IMR-90 (cell line): ENCODE measurements around the gene FER. TPM values are rescaled to one million over a fixed set of nuclear protein-coding genes. Genes with fewer than 3 reads are reported as not detected.

Experiments
- ATAC-seq: fragments of 200-7000 bp; cut with Tn5 transposase; 2 replicates; pipeline ENCODE4 v1.9.1; 2020; ENCODE audit warnings: low read depth, mild to moderate bottlenecking, moderate library complexity
- BruUV-seq: library from RNA; stranded (reverse); fragments of 400-500 nt; replicated peaks from 2 replicates; lab custom pipeline; 2021; lab: Mats Ljungman, UMichigan
- CTCF ChIA-PET: fragments of 300-600 bp; formaldehyde crosslinking; extraction: SDS; loops from one replicate; lab custom pipeline; 2021; ENCODE audit warnings: antibody characterized with exemption; lab: Yijun Ruan, JAX
- POLR2A ChIA-PET: fragments of 300-600 bp; sonication (Branson Sonifier 250); formaldehyde crosslinking; loops from one replicate; lab custom pipeline; 2022; ENCODE audit warnings: antibody characterized with exemption; ENCODE audit not compliant: unreplicated experiment; lab: Charles Lee
- DNase-seq: peaks from one replicate; pipeline ENCODE4 v3.0.0; 2013
- H2AFZ ChIP-seq: replicated peaks from 2 replicates; pipeline ENCODE3; 2013; ENCODE audit warnings: low read length, mild to moderate bottlenecking; ENCODE audit not compliant: poor library complexity
- H2AK5ac ChIP-seq: 2 replicates; pipeline ENCODE4 v1.6.1; 2013; ENCODE audit warnings: low read depth, low read length, inconsistent platforms
- H2AK9ac ChIP-seq: replicated peaks from 2 replicates; pipeline ENCODE3; 2013; ENCODE audit warnings: mild to moderate bottlenecking, low read depth, low read length, moderate library complexity; ENCODE audit not compliant: poor library complexity
- H2BK120ac ChIP-seq: 2 replicates; pipeline ENCODE4 v1.6.1; 2013; ENCODE audit warnings: low read depth, low read length, inconsistent platforms
- H2BK15ac ChIP-seq: 3 replicates; pipeline ENCODE4 v1.6.1; 2013; ENCODE audit warnings: low read depth, low read length, inconsistent platforms
- H2BK20ac ChIP-seq: 2 replicates; pipeline ENCODE4 v1.6.1; 2013; ENCODE audit warnings: low read depth, mild to moderate bottlenecking, inconsistent platforms, low read length, moderate library complexity
- H2BK5ac ChIP-seq: 2 replicates; pipeline ENCODE4 v1.6.1; 2013; ENCODE audit warnings: mild to moderate bottlenecking, low read depth, low read length, inconsistent platforms; ENCODE audit not compliant: poor library complexity, severe bottlenecking
- H3K14ac ChIP-seq: replicated peaks from 2 replicates; pipeline ENCODE4 v1.6.1; 2013; ENCODE audit warnings: low read depth, low read length, inconsistent platforms
- H3K18ac ChIP-seq: 2 replicates; pipeline ENCODE4 v1.6.1; 2013; ENCODE audit warnings: low read depth, low read length, control low read depth
- H3K23ac ChIP-seq: 2 replicates; pipeline ENCODE4 v1.6.1; 2013; ENCODE audit warnings: low read depth, low read length, inconsistent platforms
- H3K27ac ChIP-seq: 2 replicates; pipeline ENCODE4 v1.5.1; 2013; ENCODE audit warnings: mild to moderate bottlenecking, control low read depth, low read length; ENCODE audit not compliant: insufficient read depth
- H3K27me3 ChIP-seq: 2 replicates; pipeline ENCODE4 v1.6.1; 2013; ENCODE audit warnings: low read length; ENCODE audit not compliant: control insufficient read depth, insufficient read depth
- H3K36me3 ChIP-seq: 2 replicates; pipeline ENCODE4 v1.6.1; 2013; ENCODE audit warnings: low read length, mixed read lengths; ENCODE audit not compliant: control insufficient read depth, insufficient read depth
- H3K4ac ChIP-seq: 2 replicates; pipeline ENCODE4 v1.6.1; 2013; ENCODE audit warnings: low read depth, low read length, inconsistent platforms
- H3K4me1 ChIP-seq: 2 replicates; pipeline ENCODE4 v1.6.1; 2013; ENCODE audit warnings: low read length, mixed read lengths; ENCODE audit not compliant: control insufficient read depth, insufficient read depth
- H3K4me2 ChIP-seq: 2 replicates; pipeline ENCODE4 v1.6.1; 2013; ENCODE audit warnings: low read depth, mild to moderate bottlenecking, control low read depth, low read length, moderate library complexity
- H3K4me3 ChIP-seq: 2 replicates; pipeline ENCODE4 v1.5.1; 2013; ENCODE audit warnings: low read depth, mild to moderate bottlenecking, control low read depth, low read length, moderate library complexity; ENCODE audit not compliant: insufficient read depth
- H3K56ac ChIP-seq: 2 replicates; pipeline ENCODE4 v1.6.1; 2013; ENCODE audit warnings: low read length, inconsistent platforms; ENCODE audit not compliant: insufficient read depth; ENCODE audit errors: extremely low read depth
- H3K79me1 ChIP-seq, 2 experiments: 2 replicates each; pipeline ENCODE4 v1.6.1; 2013; ENCODE audit warnings: low read length in 2 of 2, inconsistent platforms in 1 of 2, low read depth in 1 of 2
- H3K9ac ChIP-seq: 2 replicates; pipeline ENCODE4 v1.6.1; 2013; ENCODE audit warnings: low read depth, low read length, control low read depth
- H3K9me1 ChIP-seq: 2 replicates; pipeline ENCODE4 v1.6.1; 2013; ENCODE audit warnings: low read length, inconsistent platforms; ENCODE audit not compliant: insufficient read depth
- H3K9me3 ChIP-seq: 2 replicates; pipeline ENCODE4 v1.6.1; 2013; ENCODE audit warnings: low read length; ENCODE audit not compliant: control insufficient read depth, insufficient read depth
- H4K20me1 ChIP-seq: 2 replicates; pipeline ENCODE4 v1.6.1; 2013; ENCODE audit warnings: low read length, inconsistent platforms; ENCODE audit not compliant: insufficient read depth
- H4K5ac ChIP-seq: 2 replicates; pipeline ENCODE4 v1.6.1; 2013; ENCODE audit warnings: mild to moderate bottlenecking, low read depth, low read length, control low read depth
- H4K8ac ChIP-seq, 2 experiments: 2 replicates each; pipeline ENCODE4 v1.6.1; 2013; ENCODE audit warnings: low read depth in 2 of 2, low read length in 2 of 2, control low read depth in 1 of 2, inconsistent platforms in 1 of 2
- H4K91ac ChIP-seq: 2 replicates; pipeline ENCODE4 v1.6.1; 2013; ENCODE audit warnings: low read depth, low read length, inconsistent platforms; ENCODE audit not compliant: insufficient read depth
- BHLHE40 ChIP-seq: fragments of 150-350 bp; IDR thresholded peaks from 2 replicates; pipeline ENCODE4 v1.6.1; 2016; ENCODE audit warnings: mild to moderate bottlenecking, low read depth, low read length
- CEBPB ChIP-seq: IDR thresholded peaks from 2 replicates; pipeline ENCODE4 v1.6.1; 2012; ENCODE audit warnings: low read depth, low read length, improper control_type of control experiment
- CHD1 ChIP-seq: IDR thresholded peaks from 2 replicates; pipeline ENCODE4 v1.6.1; 2012; ENCODE audit warnings: low read depth, low read length, improper control_type of control experiment
- CTCF ChIP-seq: conservative IDR thresholded peaks from 2 replicates; pipeline ENCODE4 v1.5.1; 2012; ENCODE audit warnings: mild to moderate bottlenecking, low read depth, low read length, improper control_type of control experiment
- ELK1 ChIP-seq: fragments of 150-350 bp; IDR thresholded peaks from 2 replicates; pipeline ENCODE4 v1.6.1; 2016; ENCODE audit warnings: low read depth, mild to moderate bottlenecking, low read length, moderate library complexity, borderline replicate concordance
- MAFK ChIP-seq: IDR thresholded peaks from 2 replicates; pipeline ENCODE4 v1.6.1; 2012; ENCODE audit warnings: low read depth, low read length, improper control_type of control experiment
- MAZ ChIP-seq: IDR thresholded peaks from 2 replicates; pipeline ENCODE4 v1.6.1; 2012; ENCODE audit warnings: low read depth, mild to moderate bottlenecking, low read length, improper control_type of control experiment, moderate library complexity, borderline replicate concordance
- MXI1 ChIP-seq: IDR thresholded peaks from 2 replicates; pipeline ENCODE4 v1.6.1; 2012; ENCODE audit warnings: low read depth, mild to moderate bottlenecking, low read length, moderate library complexity, borderline replicate concordance
- NFE2L2 ChIP-seq: fragments of 150-350 bp; IDR thresholded peaks from 2 replicates; pipeline ENCODE4 v1.6.1; 2016; ENCODE audit warnings: low read depth, mild to moderate bottlenecking, low read length
- POLR2A ChIP-seq: IDR thresholded peaks from 2 replicates; pipeline ENCODE4 v1.6.1; 2012; ENCODE audit warnings: mild to moderate bottlenecking, low read depth, low read length
- RAD21 ChIP-seq: IDR thresholded peaks from 2 replicates; pipeline ENCODE4 v1.6.1; 2012; ENCODE audit warnings: low read length, improper control_type of control experiment
- RCOR1 ChIP-seq: IDR thresholded peaks from 2 replicates; pipeline ENCODE4 v1.6.1; 2012; ENCODE audit warnings: mild to moderate bottlenecking, low read length, improper control_type of control experiment; ENCODE audit not compliant: insufficient replicate concordance
- SMC3 ChIP-seq: fragments of 150-350 bp; IDR thresholded peaks from 2 replicates; pipeline ENCODE4 v1.6.1; 2016; ENCODE audit warnings: low read depth, mild to moderate bottlenecking, antibody characterized with exemption, low read length, moderate library complexity
- USF2 ChIP-seq: fragments of 150-350 bp; IDR thresholded peaks from 2 replicates; pipeline ENCODE4 v1.6.1; 2017; ENCODE audit warnings: mild to moderate bottlenecking, antibody characterized with exemption, low read length, low read depth
- WGBS, 2 experiments: methylation state at CpG; one replicate each; pipeline versions ENCODE4 v1.1.5 to v1.1.7; 2013; ENCODE audit warnings: missing lambda C conversion rate in 2 of 2; ENCODE audit not compliant: insufficient read length in 1 of 2; ENCODE audit errors: extremely low coverage in 2 of 2; 5-methylcytosine and 5-hydroxymethylcytosine counted together
- dilution Hi-C: fragments of 300-500 bp; cut with HindIII; formaldehyde crosslinking; loops from one replicate; pipeline ENCODE4 v1.14.3; 2018; ENCODE audit warnings: low sequenced_read_pairs; ENCODE audit not compliant: unreplicated experiment
- in situ Hi-C: fragments of 300-500 bp; cut with MboI; formaldehyde crosslinking; loops from 3 replicates; pipeline ENCODE4 v1.14.3; 2019; ENCODE audit warnings: low sequenced_read_pairs, inconsistent platforms, mixed read lengths
- intact Hi-C: fragments of 100-400 bp; cut with micrococcal nuclease; formaldehyde crosslinking; loops from 2 replicates; pipeline ENCODE4 v1.10.0; 2022
- polyA plus RNA-seq, 3 experiments: library from polyadenylated mRNA; depleted of rRNA; stranded (reverse); fragments of >200 nt; gene quantifications; 2 replicates each; pipeline ENCODE4 v1.2.3, GENCODE V29; 2012; ENCODE audit warnings: low replicate concordance in 1 of 3
- total RNA-seq: library from RNA; depleted of rRNA; stranded (reverse); fragments of >200 nt; gene quantifications from 2 replicates; pipeline ENCODE4 v1.2.3, GENCODE V29; 2012

The FER gene
- total and polyA plus RNA-seq, 2 of the 4 experiments (the other 2 are of a cell fraction), result 3.5 to 32.4 TPM

- Histone ChIP-seq H3K56ac (no peak overlapping the region), H4K91ac (no peak overlapping the region), H2AK9ac (no peak overlapping the region), H3K4ac (no peak overlapping the region), H3K9ac (no peak overlapping the region), H3K9me1 (peaks cover 3% of the 10 kb centered on the region; the same call in 1 of the 2 replicates), H3K9me3 (no peaks in the 10 kb centered on the region), H3K36me3 (peaks cover 3% of the 10 kb centered on the region; the same call in 1 of the 2 replicates), H3K27ac (no peak overlapping the region), H3K4me1 (no peaks in the 10 kb centered on the region), H2BK5ac (no peak overlapping the region), H4K20me1 (no peaks in the 10 kb centered on the region), H2BK15ac (no peak overlapping the region), H2BK20ac (no peak overlapping the region), H3K14ac (no peak overlapping the region), H3K4me3 (no peak overlapping the region), H3K79me1 (no peaks in the 10 kb centered on the region; a peak in 1 of 4 replicates), H3K23ac (no peak overlapping the region), H2BK120ac (no peak overlapping the region), H2AFZ (no peak overlapping the region), H2AK5ac (no peak overlapping the region), H3K4me2 (no peak overlapping the region), H3K18ac (no peak overlapping the region), H4K8ac (no peak overlapping the region), H4K5ac (no peak overlapping the region), H3K27me3 (no peaks in the 10 kb centered on the region)
- ChIA-PET CTCF (no interaction called here), POLR2A (no interaction called here)
- no TSS peak for BruUV-seq
- ATAC-seq, result no peak
- no CpG with 5 or more reads among the region's 1 CpG for WGBS, 2 experiments
- TF ChIP-seq MXI1, result no peak
- no peak for TF ChIP-seq NFE2L2
- no peak for TF ChIP-seq POLR2A
- no peak for TF ChIP-seq RCOR1
- TF ChIP-seq CEBPB, result no peak
- TF ChIP-seq USF2, result no peak
- no peak for TF ChIP-seq MAZ
- no peak for TF ChIP-seq CHD1
- no peak for TF ChIP-seq CTCF
- TF ChIP-seq ELK1, result no peak
- TF ChIP-seq SMC3, result no peak
- TF ChIP-seq MAFK, result no peak
- TF ChIP-seq BHLHE40, result no peak
- no peak for TF ChIP-seq RAD21
- dilution Hi-C loops, result no loop called here
- intact Hi-C loops, result no loop called here
- DNase-seq, result no peak
- in situ Hi-C loops, result no loop called here
These were observed 226.9 kb downstream of the FER start for GRCh38 chr5:108974594-108974993.
